Activated CD8-positive, alpha-beta memory T cell treated with anti-CD3 and anti-CD28 coated beads, Interleukin-2, amount 50 U/mL, for 48 hours (primary cell): ENCODE results near the gene E2F3.
"Not testable (repeated sequence)": the region's sequence is repeated elsewhere in the genome, so short reads cannot be mapped to it uniquely, and the experiment has no call there.

Experiments
- DNase-seq: peaks from one replicate; pipeline ENCODE4 v3.0.0-alpha.2; 2020

The E2F3 gene

GRCh38 chr6:20434766-20435165, 33.1 kb downstream of the E2F3 start:
- DNase-seq = no peak

- DNase-seq = no peak
Measured at GRCh38 chr6:20436719-20437118, 35.0 kb downstream of the E2F3 start.

- no peak for DNase-seq
Measured at GRCh38 chr6:20437639-20438038, 36.0 kb downstream of the E2F3 start.

GRCh38 chr6:20438462-20439070, 36.9 kb downstream of the E2F3 start:
- DNase-seq = no peak

- DNase-seq = no peak
Measured at GRCh38 chr6:20439558-20439957, 37.9 kb downstream of the E2F3 start.

GRCh38 chr6:20440296-20440695, 38.6 kb downstream of the E2F3 start:
- DNase-seq = no peak

- DNase-seq = no peak
Measured at GRCh38 chr6:20441236-20441635, 39.6 kb downstream of the E2F3 start.

GRCh38 chr6:20441921-20442320, 40.2 kb downstream of the E2F3 start:
- DNase-seq = no peak

GRCh38 chr6:20444786-20445271, 43.1 kb downstream of the E2F3 start:
- no peak for DNase-seq

GRCh38 chr6:20447157-20447556, 45.5 kb downstream of the E2F3 start:
- no peak for DNase-seq

GRCh38 chr6:20447581-20448132, 46.0 kb downstream of the E2F3 start:
- no peak for DNase-seq

GRCh38 chr6:20448828-20449227, 47.1 kb downstream of the E2F3 start:
- DNase-seq = no peak

GRCh38 chr6:20454204-20454824, 52.6 kb downstream of the E2F3 start:
- no peak for DNase-seq

- no peak for DNase-seq
Measured at GRCh38 chr6:20455251-20455940, 53.7 kb downstream of the E2F3 start.

- no peak for DNase-seq
Measured at GRCh38 chr6:20458027-20458894, 56.6 kb downstream of the E2F3 start.

GRCh38 chr6:20459682-20460081, 58.0 kb downstream of the E2F3 start:
- no peak for DNase-seq

GRCh38 chr6:20461576-20461975, 59.9 kb downstream of the E2F3 start:
- no peak for DNase-seq

- DNase-seq = no peak
Measured at GRCh38 chr6:20463396-20463795, 61.7 kb downstream of the E2F3 start.

GRCh38 chr6:20464041-20464440, 62.4 kb downstream of the E2F3 start:
- DNase-seq = no peak

- no peak for DNase-seq
Measured at GRCh38 chr6:20464847-20465246, 63.2 kb downstream of the E2F3 start.

GRCh38 chr6:20465616-20466015, 63.9 kb downstream of the E2F3 start:
- not testable (repeated sequence) for DNase-seq

GRCh38 chr6:20467437-20467836, 65.8 kb downstream of the E2F3 start:
- no peak for DNase-seq

- no peak for DNase-seq
Measured at GRCh38 chr6:20468209-20468608, 66.5 kb downstream of the E2F3 start.
